ENCODE results near the gene HSPA9.
A peak's percentile ranks its signal among the peaks of the same experiment; 100 is the strongest.

The HSPA9 gene

DNA sequence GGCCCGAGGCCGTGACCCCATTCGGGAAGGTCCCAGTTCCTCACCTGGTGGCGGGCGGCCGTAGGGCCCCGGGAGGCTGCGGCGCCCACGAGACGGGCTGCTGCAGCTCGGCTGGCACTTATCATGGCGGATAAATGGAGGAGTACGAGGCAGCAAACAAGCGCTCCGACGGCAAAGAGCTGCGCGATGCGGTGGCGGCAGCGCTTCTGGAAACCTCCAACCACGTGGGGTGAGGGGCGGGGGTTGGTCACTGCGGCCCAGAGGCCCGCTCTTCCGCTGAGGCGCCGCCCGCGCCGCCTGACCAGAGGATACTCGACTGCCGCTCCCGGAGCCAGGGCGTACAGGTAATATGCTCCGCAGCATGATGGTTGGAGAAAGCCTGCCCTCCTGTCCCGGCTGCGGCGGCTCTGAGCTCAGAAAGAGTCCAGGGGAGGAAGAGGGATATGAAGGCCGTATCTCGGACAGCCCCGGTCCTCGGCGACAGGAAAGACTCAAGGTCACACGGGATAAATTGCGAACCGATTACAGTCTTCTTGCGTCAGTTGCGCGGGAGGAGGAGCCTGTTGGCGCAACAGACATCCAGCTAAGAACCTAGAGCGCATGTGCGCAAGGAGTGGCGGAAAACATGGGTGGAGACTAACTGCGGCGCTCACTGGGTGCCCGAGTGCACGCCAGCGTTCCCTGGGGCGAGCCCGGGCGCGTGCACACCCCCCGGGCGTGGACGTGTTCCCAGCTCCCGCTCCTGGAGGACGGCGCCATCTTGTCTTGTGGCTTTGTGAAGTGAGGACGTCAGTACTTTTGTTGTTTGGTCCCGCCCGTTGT, at the start of gene HSPA9:
HSPA9 (minus strand) TSS at position 208 of the 822 bp plus-strand sequence; CDS start at position 125, 83 bp downstream.
- peak; percentile 100 for DNase-seq (ENCODE audit: low spot score)

DNA sequence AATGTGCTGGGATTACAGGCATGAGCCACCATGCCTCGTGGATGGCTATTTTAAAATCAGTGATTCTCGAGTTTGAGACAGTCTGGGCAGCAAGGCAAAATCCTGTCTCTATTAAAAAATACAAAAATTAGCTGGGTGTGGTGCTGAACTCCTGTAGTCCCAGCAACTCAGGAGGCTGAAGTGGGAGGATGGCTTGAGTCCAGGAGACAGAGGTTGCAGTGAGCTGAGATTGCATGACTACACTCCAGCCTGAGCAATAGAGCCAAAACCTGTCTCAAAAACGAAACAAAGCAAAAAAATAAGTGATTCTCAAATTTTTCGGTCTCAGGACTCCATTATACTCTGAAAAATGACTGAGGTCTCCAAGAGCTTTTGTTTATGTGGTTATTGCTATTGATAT, 47.9 kb upstream of the HSPA9 start:
- no peak for DNase-seq (ENCODE audit: low spot score)

DNA sequence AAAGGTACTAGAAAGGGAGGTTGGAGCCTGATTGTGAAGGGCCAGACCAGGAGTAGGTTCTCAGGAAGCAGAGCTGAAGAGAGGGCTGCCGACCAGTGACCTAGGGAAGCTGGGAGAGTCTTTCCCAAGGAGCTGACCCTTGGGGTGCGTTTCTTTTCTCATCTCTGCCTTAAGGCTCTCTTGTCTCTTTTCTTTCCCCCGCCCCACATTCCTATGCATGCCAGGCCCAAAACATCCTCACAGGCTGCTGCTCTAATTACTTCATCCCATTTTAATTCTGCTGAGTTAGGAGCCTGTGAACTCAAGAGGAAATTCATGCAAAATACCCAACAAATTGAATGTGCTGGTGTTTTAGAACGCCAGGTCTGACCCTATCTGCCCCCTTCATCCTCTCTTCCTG, 46.9 kb upstream of the HSPA9 start:
- DNase-seq (ENCODE audit: low spot score), result no peak

DNA sequence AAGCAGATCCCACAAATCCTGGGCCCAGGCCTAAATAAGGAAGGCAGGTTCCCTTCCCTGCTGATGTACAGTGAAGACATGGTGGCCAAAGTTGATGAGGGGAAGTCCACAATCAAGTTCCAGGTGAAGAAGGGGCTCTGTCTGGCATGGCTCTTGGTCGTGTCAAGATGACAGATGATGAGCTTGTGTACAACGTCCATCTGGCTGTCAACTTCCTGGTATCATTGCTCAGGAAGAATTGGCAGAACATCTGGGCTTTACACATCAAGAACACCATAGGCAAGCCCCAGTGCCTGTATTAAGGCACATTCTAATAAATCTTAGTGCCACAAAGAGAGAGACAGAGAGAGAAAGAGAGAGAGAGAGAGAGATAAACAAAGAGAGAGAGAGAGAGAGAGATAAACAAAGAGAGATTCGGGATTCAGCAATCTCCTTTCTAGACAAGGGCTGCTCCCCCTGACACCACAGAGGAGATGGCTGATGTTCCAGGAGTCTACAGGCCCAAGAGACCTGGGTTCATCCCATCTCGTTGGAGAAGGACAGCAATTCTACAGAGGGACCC, 45.5 kb upstream of the HSPA9 start:
- DNase-seq (ENCODE audit: low spot score), result no peak

DNA sequence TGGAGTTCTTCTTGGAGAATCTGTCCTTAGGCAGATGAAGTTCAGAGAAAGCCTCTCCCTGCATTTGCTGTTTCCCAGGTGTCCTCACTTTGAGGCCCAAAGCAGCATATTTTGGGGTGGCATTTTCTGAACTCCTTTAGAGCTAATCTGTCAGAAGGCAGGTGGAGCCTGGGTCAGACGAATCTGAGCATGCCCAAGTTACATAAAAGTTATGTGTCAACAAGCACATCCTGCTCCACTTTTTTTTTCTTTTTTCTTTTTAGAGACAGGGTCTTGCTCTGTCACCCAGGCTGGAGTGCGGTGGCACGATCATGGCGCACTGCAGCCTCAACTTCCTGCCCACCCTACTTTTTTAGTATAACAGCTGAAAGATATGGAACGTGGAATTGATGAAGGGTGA, 41.3 kb upstream of the HSPA9 start:
- DNase-seq (ENCODE audit: low spot score), result no peak

DNA sequence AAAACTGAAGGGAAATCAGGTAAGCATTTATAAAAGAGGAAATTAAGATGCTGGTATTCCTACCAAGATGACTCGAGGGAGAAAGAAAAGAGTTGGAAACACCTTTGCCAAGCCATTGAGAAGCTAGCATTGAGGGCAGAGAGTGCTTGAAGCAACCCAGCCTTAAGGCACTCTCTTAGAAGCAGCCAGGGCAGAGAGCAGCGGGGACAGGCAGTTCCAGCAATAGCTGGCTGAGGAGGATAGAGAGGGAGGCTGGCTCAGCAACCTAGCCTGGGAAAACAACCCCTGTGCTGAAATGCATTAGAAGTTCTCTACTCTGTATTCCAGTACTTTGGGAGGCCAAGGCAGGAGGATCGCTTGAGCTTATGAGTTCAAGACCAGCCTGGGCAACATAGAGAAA, 40.3 kb upstream of the HSPA9 start:
- DNase-seq (ENCODE audit: low spot score), result no peak

DNA sequence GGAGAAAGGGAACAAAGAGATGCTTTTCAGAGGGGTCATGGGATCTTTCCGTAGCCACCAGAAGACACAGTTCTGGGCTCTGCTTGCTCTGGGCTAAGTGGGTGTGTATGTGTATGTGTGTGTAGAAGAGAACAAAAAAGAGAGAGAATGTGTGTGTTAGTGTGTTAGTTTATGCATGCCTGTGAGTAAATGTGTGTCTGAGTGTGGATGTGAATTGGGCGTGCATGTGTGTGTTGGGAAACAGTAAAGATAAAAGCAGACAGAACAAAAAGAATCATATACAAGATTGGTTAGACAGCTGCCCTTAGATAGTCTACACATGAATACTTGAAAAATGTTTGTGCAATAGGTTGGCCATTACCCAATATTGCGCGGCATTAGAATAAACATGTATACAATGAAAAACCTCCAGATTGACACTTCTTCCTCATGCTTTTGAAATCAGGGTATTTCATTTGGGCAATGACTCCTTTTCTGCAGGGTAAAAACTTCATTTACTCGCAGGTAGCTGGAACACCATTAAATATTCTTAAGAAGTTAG, 36.5 kb upstream of the HSPA9 start:
- no peak for DNase-seq (ENCODE audit: low spot score)

DNA sequence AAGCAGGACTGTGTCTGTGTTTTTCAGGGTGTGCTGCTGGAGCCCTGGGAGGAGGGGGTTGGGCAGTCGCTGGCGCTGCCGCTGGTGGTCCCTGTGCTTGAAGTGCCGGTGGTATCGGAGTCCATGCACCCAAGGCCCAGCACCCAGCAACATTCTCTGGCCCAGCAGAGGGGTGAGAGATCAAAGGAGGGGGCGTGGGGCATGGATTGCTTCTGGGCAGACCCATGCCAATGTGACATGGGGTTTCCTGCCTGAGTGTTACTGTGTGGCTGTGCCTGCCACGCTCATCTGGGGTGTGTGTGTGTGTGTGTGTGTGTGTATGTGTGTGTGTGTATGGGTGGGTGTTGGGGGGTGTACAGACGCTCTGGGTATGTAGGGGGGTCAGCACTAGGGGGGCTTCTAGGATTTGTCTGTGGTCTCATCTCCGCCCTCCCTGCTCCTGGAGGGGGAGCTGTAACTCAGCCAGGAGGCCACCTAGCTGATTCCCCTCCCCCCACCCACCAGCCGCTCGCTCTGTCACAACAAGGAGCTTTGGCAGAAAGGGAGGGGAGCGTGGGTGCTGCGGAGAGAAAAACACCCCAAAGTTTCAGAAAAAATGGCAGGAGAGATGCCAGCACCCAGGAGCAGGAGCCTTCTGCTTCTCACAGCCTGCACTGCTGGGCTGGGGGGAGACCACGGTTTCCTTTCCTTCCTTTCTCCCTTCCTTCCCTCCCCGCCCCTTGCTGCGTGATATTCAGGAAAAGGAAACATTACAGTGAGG, 35.9 kb upstream of the HSPA9 start:
- no peak for DNase-seq (ENCODE audit: low spot score)

DNA sequence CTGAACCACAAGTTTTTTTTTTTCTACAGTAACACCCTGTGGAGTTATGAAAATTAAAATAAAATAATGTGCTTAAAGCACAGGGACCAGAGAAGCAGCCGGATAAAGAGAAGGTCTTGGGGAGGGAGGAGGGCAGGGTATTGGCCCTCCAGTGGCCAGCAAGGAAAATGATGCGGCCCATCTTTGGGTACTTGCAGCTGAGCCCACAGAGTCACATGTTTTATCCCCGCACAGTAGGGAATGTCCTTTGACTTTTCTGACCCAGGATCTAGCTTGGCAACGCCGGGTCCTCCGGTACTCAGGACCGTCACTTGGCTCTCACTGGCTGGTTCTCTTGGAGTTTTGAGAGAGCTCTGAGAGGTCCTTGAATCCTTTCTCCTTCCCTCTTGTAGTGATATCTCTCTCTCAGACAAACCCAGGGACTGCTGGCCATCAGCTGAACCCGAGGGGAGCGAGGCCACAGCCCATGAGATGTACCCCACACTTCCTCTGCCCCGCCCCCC, 35.3 kb upstream of the HSPA9 start:
- DNase-seq (ENCODE audit: low spot score), result peak; percentile 33

DNA sequence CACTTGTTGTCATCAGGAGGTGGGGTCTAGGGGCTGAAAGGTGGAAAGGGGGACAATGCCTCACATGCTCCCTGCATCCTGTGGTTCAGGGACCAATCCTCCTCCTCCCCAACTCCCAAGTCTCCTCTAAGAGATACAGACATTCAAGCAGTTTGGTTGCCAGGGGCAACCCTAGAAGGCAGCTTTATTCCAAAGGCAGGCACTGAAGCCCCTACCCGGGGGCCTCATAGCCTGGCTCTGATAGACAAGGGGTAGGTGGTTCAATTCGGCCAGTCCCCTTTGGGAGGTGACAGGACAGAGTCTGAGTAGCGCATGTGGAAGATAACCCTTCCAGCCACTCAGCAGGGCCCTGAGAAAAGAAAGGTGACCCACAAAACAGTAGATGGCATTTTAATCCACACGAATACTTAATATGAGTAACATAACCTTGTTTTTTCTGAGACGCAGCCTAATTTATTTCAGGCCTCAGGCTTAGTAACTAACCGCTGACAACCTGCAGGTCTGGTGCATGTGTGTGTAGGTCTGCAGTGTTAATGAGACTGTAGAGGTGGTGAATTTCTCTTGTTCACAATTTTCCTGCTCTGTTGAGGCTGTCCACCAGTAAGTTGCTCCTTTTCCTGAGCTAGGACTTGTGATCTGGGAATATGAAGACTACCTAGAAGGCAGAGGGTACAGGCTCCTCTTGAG, 31.3 kb upstream of the HSPA9 start:
- DNase-seq (ENCODE audit: low spot score), result no peak

DNA sequence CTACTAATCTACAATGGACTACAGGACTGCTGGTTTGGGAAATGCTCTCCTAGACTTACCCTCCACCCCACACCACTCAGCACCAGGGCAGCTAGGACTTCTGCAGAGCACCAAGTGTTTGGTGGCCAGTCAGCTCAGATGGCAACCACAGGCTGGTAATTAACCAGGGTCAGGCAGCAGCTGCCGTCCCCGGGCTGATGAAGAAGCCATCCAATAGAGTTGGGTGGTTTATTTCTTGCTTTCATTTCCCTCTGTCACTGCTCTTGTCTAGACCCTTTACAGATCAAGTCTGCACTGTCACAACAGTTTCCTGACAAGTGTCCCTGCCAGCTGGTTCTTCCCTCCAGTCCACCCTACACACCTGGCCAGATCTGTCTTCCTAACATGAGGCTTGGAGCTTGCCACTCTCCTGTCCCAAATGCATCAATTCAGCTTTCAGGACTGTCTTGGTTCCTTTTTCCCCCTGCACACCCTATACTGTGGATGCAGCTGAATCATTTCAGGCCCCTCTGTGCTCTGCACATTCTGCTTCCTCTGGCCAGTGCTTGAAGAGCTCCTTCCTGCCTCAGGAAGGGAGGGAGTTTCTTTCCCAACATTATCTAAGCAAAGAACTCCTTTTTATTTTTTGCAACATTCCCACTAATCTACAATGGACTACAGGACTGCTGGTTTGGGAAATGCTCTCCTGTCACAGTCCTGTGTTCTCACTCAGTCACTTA, 30.2 kb upstream of the HSPA9 start:
- no peak for DNase-seq (ENCODE audit: low spot score)

DNA sequence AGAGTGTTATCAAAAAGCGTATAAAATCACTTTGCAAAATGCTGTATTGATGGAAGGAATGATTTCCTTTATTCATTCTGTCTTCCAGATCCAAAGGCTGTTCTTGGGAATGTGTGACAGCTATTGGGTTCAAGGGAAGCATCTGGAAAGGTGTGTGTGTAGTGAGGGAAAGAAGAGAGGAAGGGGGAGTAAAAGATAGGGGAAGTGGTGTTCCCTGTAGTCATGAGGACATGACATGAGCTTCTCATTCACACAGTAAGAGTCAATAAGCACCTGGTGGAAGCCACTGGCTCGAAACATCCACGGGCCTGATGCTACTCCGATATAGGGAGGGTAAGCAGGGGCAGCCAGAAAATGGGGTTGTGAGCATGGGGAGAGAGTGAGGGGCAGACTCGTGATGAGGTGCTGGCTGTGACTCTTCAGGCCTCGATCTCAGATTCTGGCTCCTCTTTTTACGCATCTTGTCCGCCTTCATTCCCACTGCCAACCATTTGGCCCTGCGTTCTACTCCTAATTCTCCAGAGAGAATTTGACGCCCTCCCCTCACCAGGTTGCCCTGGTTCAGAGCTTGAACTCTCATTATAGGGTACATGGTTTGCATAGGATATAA, 29.1 kb upstream of the HSPA9 start:
- no peak for DNase-seq (ENCODE audit: low spot score)

DNA sequence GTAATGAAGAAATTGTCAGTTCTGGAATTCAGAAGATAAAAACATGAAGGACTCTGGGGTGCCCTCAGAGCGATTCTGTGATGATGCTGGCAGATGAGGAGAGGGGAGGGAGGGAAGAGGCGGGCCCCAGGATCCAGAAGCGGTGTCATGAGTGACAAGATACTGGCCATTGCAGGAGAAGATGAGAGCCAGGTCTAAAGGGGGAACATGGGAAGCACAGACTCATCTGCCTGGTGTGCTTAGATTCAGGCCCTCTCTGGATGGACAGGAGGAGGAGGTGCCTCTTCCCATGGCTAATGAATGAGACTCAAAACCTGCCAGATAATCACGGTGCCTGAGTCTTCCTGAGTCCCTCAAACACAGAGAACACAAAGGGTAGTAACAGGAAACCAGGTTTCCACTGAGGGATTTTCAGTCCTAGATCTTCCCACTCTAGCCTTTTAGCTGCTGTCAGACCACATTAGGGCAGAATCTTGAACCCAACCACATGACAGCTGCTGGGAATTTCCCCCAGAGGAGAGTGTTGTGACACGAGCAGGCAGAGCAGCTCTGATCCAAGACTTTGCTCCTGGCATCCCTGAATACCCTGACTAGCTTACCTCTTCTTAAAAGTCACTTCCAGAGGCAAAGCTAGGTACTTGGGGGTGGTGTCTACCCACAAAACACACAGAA, 28.2 kb upstream of the HSPA9 start:
- DNase-seq (ENCODE audit: low spot score), result no peak

DNA sequence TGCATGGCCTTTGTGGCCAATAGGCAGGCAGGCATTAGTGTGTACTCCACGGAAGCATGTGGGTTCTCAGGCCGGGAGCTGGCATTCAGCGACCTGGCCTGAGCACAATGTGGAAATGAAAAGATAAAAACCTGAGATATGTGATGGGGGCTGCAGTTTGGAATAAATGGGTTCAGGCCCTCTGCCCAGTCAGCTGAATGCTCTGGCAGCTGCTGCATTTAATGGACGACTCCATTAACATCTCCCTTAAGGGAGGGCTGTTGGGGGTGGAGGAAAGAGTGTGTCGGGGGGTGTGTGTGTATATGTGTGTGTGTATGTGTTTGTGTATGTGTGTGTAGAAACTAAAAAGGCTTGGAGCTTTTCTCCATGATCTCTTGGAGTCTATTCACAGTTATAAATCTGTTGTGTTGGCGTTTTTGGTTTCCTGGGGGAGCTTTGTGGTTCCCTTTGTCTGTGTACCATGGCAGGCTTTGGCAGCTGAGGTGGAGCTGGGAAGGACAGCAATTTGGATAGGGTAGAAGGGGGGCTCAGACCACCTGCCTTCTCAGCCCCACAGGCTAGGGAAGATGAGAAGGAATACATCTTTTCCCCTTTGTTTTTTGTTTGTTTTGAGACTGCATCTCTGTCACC, 27.3 kb upstream of the HSPA9 start:
- no peak for DNase-seq (ENCODE audit: low spot score)

DNA sequence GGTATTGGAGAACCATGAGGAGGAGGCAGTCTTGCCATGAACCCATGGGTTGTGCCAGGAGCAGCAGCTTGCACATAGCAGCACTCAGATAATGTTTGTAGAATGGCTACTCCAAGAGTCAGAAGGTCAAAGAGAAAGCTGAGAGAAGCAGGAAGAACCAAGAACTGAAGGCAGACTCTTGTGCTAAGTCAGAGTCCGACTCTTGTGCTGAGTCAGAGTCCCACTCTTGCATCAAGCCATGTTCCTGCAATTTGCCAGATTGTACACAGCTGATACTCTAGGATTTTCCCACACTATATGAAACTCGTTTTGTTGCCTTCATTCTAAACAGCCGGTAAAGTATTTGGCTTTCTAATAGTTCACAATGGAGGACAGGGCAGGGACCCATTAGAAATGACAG, 26.2 kb upstream of the HSPA9 start:
- peak; percentile 66 for DNase-seq (ENCODE audit: low spot score)

DNA sequence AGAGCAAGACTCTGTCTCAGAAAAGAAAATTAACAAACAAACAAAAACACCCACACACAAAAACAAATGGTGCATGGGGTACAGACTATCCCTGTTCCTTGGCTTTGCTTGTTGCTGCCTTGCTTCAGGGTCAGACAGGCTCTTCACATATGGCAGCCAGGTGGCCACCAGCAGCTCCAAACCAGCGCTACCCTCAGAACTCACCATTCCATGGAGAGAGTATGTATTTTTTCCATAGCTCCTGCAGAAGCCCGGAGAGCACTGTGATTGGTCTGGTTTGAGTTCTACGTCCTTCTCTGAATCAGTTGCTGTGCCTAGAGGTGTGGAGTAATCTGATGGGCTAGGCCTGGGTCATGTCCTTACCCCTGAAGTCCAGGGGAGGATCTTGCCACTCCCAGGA, 25.2 kb upstream of the HSPA9 start:
- no peak for DNase-seq (ENCODE audit: low spot score)

DNA sequence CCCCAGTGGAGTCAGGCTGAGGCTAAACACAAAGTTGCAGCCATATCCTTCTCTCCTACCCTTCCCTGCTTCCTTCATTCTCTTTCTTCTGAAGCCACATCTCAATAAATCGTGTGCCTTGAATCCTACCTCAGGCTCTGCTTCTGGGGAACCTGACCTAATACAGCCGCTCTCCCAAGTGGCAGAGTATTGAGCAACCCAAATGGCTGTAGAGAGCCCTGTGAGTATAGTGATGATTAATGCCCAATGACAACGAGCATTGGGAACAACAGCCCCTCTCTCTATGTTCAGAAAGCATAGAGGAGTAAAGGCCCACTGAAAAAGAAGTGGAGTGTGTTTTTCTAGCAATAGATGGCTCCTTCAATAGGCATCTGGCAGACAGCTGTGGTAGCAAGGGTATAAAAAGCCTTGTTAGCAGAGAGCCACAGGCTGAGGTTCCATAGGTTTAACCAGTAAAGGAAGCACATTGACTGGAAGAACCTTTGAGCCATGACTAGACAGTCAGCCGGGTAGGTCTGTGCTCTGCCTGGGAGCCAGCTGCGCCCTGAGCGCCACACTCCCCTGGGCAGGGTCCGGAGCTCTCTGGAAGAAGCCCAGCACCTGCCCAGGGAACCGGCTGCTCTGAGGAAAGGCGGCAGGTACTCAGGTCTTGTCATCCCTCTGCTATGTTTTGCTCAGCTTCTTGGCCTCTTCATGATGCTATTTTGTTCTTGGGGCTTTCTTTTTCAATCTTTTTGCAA, 22.6 kb upstream of the HSPA9 start:
- no peak for DNase-seq (ENCODE audit: low spot score)

DNA sequence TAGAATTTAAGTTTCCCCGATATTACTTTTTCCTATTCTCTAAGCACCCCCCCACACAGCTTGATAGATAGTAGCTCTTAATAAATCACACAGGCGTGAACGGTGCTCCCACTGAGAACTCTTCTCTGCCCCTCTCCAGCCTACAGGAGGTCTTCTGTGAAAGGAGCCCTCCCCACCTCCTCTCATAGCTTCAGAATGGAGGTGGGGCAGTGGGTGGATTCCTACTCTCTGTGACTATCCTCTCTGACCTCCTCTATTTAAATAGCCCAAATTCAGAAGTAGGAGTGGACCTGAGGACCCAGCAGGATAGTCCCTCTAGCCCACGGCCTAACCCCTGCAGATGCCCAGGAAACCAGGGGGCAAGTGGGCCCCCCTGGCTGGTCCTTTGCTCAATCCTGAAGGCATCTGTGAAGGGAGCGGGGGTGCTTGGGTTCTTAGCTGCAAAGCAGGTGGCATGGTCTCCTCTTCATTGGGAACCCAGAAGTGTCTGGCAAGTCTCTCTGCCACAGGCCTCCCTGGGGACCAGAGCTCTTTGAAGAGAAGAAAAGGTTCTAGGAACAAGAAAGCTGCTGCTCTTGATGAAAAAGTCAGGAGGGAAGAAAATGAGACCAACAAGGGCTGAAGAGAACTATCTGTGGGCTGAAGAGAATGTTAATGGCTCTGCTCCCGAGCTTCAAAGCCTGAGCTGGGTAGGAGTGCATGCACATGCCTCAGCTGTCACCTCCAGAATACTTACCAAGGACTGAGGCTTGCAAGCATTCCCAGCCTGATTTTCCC, 21.1 kb upstream of the HSPA9 start:
- DNase-seq (ENCODE audit: low spot score), result no peak

All from AG20443 (cell line).